Measurements from ENCODE around the gene SUN5. TPM values are rescaled to one million over a fixed set of nuclear protein-coding genes. Genes with fewer than 3 reads are reported as not detected.

The SUN5 gene
- total RNA-seq, 4 donors from 2014 or later: not detected

GRCh38 chr20:32982617-32983458 is 21.4 kb downstream of the SUN5 start:
- no peaks in the 10 kb centered on the region for H3K36me3 ChIP-seq
- no peak overlapping the region for H3K27ac ChIP-seq
- H3K4me1 ChIP-seq: no peaks in the 10 kb centered on the region
- DNase-seq: no peak
- H3K4me3 ChIP-seq: no peak overlapping the region
- TF ChIP-seq POLR2AphosphoS5 (IDR thresholded peaks at IDR 0.05): no peak
- no peak for TF ChIP-seq POLR2A (IDR thresholded peaks at IDR 0.05)
- TF ChIP-seq, protein P1, sequence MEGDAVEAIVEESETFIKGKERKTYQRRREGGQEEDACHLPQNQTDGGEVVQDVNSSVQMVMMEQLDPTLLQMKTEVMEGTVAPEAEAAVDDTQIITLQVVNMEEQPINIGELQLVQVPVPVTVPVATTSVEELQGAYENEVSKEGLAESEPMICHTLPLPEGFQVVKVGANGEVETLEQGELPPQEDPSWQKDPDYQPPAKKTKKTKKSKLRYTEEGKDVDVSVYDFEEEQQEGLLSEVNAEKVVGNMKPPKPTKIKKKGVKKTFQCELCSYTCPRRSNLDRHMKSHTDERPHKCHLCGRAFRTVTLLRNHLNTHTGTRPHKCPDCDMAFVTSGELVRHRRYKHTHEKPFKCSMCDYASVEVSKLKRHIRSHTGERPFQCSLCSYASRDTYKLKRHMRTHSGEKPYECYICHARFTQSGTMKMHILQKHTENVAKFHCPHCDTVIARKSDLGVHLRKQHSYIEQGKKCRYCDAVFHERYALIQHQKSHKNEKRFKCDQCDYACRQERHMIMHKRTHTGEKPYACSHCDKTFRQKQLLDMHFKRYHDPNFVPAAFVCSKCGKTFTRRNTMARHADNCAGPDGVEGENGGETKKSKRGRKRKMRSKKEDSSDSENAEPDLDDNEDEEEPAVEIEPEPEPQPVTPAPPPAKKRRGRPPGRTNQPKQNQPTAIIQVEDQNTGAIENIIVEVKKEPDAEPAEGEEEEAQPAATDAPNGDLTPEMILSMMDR (IDR thresholded peaks at IDR 0.05): no peak
- TF ChIP-seq EP300 (IDR thresholded peaks at IDR 0.05; ENCODE audit: low read depth): no peak
- no peaks in the 10 kb centered on the region for H3K9me3 ChIP-seq
- no peaks in the 10 kb centered on the region for H3K27me3 ChIP-seq
- 50% methylated on average over 10 of the region's 10 CpGs; no CpG with 5 or more reads in 1 of the 2 donors for WGBS, 2 donors (ENCODE audit: low coverage in 1 of 2)
- in situ Hi-C loops (cut with MboI; ENCODE audit: low pct_ligation_motif_present in 1 of 4, low pct_unique_long_range_greater_than_20kb in 1 of 4, low sequenced_read_pairs in 3 of 4) (no loop called here), intact Hi-C loops (cut with DNase I; ENCODE audit: low total_unique reads) (no loop called here)

DNA sequence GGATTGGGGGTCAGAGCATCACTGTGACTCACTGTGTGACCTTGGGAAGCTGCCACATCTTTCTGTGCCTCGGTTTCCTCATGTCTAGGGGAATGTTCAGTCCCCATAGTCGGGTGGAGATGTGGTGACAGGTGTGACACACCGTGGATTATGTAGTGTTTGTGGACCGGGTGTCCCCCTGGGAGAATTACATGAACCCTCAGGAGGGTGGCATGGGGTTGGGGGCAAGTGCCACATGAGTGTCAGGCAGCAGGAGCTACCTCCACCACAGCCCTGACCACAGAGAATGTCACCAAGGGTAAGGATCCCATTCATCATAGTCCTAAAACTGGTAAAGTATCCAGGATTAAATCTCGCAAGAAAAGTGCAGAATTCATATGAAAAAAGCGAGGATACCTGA is 23.2 kb downstream of the SUN5 start:
- in situ Hi-C loops (cut with MboI; ENCODE audit: low pct_ligation_motif_present in 1 of 4, low pct_unique_long_range_greater_than_20kb in 1 of 4, low sequenced_read_pairs in 3 of 4) (no loop called here), intact Hi-C loops (cut with DNase I; ENCODE audit: low total_unique reads) (no loop called here)
- DNase-seq: no peak
- WGBS, 2 donors (ENCODE audit: low coverage in 1 of 2): 65 to 72% methylated on average over 2 to 6 of the region's 6 CpGs
- Histone ChIP-seq H3K9me3 (no peaks in the 10 kb centered on the region), H3K27ac (no peak overlapping the region), H3K4me1 (no peaks in the 10 kb centered on the region), H3K4me3 (no peak overlapping the region), H3K36me3 (no peaks in the 10 kb centered on the region), H3K27me3 (no peaks in the 10 kb centered on the region)
- no peak for TF ChIP-seq POLR2A (IDR thresholded peaks at IDR 0.05)
- TF ChIP-seq, protein P1 (IDR thresholded peaks at IDR 0.05): no peak
- no peak for TF ChIP-seq EP300 (IDR thresholded peaks at IDR 0.05; ENCODE audit: low read depth)

- no peak for DNase-seq
- Histone ChIP-seq H3K36me3 (no peaks in the 10 kb centered on the region), H3K9me3 (no peaks in the 10 kb centered on the region), H3K4me3 (no peak overlapping the region), H3K27me3 (no peaks in the 10 kb centered on the region), H3K4me1 (no peaks in the 10 kb centered on the region), H3K27ac (no peak overlapping the region)
- TF ChIP-seq, protein P1 (IDR thresholded peaks at IDR 0.05): no peak
- no peak for TF ChIP-seq POLR2A (IDR thresholded peaks at IDR 0.05)
- no peak for TF ChIP-seq EP300 (IDR thresholded peaks at IDR 0.05; ENCODE audit: low read depth)
- TF ChIP-seq POLR2AphosphoS5 (IDR thresholded peaks at IDR 0.05): no peak
- in situ Hi-C loops (cut with MboI; ENCODE audit: low pct_ligation_motif_present in 1 of 4, low pct_unique_long_range_greater_than_20kb in 1 of 4, low sequenced_read_pairs in 3 of 4): no loop called here
- intact Hi-C loops (cut with DNase I; ENCODE audit: low total_unique reads): no loop called here
- 86% methylated on average over 19 of the region's 19 CpGs; no CpG with 5 or more reads in 1 of the 2 donors for WGBS, 2 donors (ENCODE audit: low coverage in 1 of 2)
Measured at GRCh38 chr20:32980131-32980941, 23.9 kb downstream of the SUN5 start.

- Histone ChIP-seq H3K9me3 (no peaks in the 10 kb centered on the region), H3K27me3 (no peaks in the 10 kb centered on the region), H3K36me3 (no peaks in the 10 kb centered on the region), H3K27ac (no peak overlapping the region), H3K4me1 (no peaks in the 10 kb centered on the region), H3K4me3 (no peak overlapping the region)
- in situ Hi-C loops (cut with MboI; ENCODE audit: low pct_ligation_motif_present in 1 of 4, low pct_unique_long_range_greater_than_20kb in 1 of 4, low sequenced_read_pairs in 3 of 4) (no loop called here), intact Hi-C loops (cut with DNase I; ENCODE audit: low total_unique reads) (no loop called here)
- WGBS, 2 donors (ENCODE audit: low coverage in 1 of 2): 72 to 80% methylated on average over 6 to 9 of the region's 9 CpGs
- DNase-seq: no peak
- TF ChIP-seq POLR2AphosphoS5 (IDR thresholded peaks at IDR 0.05) (no peak), EP300 (IDR thresholded peaks at IDR 0.05; ENCODE audit: low read depth) (no peak)
- TF ChIP-seq, protein P1 (IDR thresholded peaks at IDR 0.05): no peak
Measured at GRCh38 chr20:32979201-32979998, 24.8 kb downstream of the SUN5 start.
